Measurements from ENCODE around the gene ESAM. TPM values are rescaled to one million over a fixed set of nuclear protein-coding genes. Genes with fewer than 3 reads are reported as not detected.

The ESAM gene
- total RNA-seq, 1 experiment from 2014 or later: 10.4 TPM

GRCh38 chr11:124788521-124788920 lies 26.4 kb upstream of the ESAM start:
- intact Hi-C loops (cut with micrococcal nuclease): no loop called here

DNA sequence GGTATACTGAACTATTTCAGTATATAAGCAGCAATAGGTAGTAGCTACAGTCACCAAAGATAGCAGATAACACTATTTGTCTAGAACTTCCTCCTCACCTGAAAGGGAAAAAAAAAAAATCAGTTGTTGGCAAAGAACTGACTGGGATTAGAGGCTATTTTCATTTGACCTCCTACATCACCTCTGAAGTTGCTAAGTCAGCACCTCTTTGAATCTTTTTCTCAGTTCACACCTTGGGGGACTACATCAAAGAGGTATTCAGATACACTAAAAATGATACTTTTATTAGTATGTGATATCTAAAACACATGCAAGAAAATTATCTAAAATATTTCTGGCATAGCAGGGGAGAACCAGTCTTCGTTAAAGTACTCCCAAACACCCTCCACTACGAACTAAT lies 22.0 kb upstream of the ESAM start:
- TF ChIP-seq EZH2 (IDR thresholded peaks at IDR 0.05; ENCODE audit: low read length, unreplicated experiment) (no peak), EZH2phosphoT487 (IDR thresholded peaks at IDR 0.05; ENCODE audit: borderline replicate concordance, low read length) (no peak), CTCF (conservative IDR thresholded peaks at IDR 0.05; ENCODE audit: low read depth, low read length) (no peak)
- no peaks in the 10 kb centered on the region for H3K4me1 ChIP-seq (ENCODE audit: insufficient read depth, low read length)
- DNase-seq: no peak
- no peak overlapping the region for H3K4me2 ChIP-seq (ENCODE audit: low read length)
- CTCF ChIA-PET: no interaction called here
- H3K9ac ChIP-seq (ENCODE audit: low read length): no peak overlapping the region
- H3K36me3 ChIP-seq (ENCODE audit: low read depth, low read length): no peaks in the 10 kb centered on the region
- no peaks in the 10 kb centered on the region for H3F3A ChIP-seq (ENCODE audit: low read length, unreplicated experiment)
- POLR2A ChIA-PET (ENCODE audit: unreplicated experiment): no interaction called here
- H3K27ac ChIP-seq (ENCODE audit: low read length): no peak overlapping the region
- no peaks in the 10 kb centered on the region for H3K9me2 ChIP-seq (replicated peaks; ENCODE audit: low read length)
- no peak overlapping the region for H3K4me3 ChIP-seq (ENCODE audit: low read length)
- BruUV-seq (replicated peaks): no TSS peak
- H2AFZ ChIP-seq (ENCODE audit: low read length): no peak overlapping the region
- H4K20me1 ChIP-seq (ENCODE audit: low read length): peaks cover 6% of the 10 kb centered on the region; the same call in 1 of the 2 replicates
- no peaks in the 10 kb centered on the region for H3K9me3 ChIP-seq (ENCODE audit: low read length)
- H3K27me3 ChIP-seq (ENCODE audit: low read length): no peaks in the 10 kb centered on the region
- ATAC-seq: no peak
- H3K79me2 ChIP-seq (ENCODE audit: low read length): peaks cover 53% of the 10 kb centered on the region
- intact Hi-C loops (cut with micrococcal nuclease): no loop called here

More at GRCh38 chr11:124788521-124788920, 26.4 kb upstream of the ESAM start:
- no peaks in the 10 kb centered on the region for H3K9me3 ChIP-seq (ENCODE audit: low read length)
- H3K36me3 ChIP-seq (ENCODE audit: low read depth, low read length): no peaks in the 10 kb centered on the region
- peaks cover 98% of the 10 kb centered on the region for H3K79me2 ChIP-seq (ENCODE audit: low read length)
- peaks cover 17% of the 10 kb centered on the region for H3K4me1 ChIP-seq (ENCODE audit: insufficient read depth, low read length)
- no peak overlapping the region for H3K4me3 ChIP-seq (ENCODE audit: low read length)
- H3K9me2 ChIP-seq (replicated peaks; ENCODE audit: low read length): no peaks in the 10 kb centered on the region
- POLR2A ChIA-PET (ENCODE audit: unreplicated experiment): no interaction called here
- H3K9ac ChIP-seq (ENCODE audit: low read length): no peak overlapping the region
- TF ChIP-seq EZH2 (IDR thresholded peaks at IDR 0.05; ENCODE audit: low read length, unreplicated experiment): no peak
- TF ChIP-seq CTCF (conservative IDR thresholded peaks at IDR 0.05; ENCODE audit: low read depth, low read length): no peak
- no peak for TF ChIP-seq EZH2phosphoT487 (IDR thresholded peaks at IDR 0.05; ENCODE audit: borderline replicate concordance, low read length)
- ATAC-seq (peak; percentile 13), DNase-seq (no peak)
- H3K4me2 ChIP-seq (ENCODE audit: low read length): no peak overlapping the region
- no peaks in the 10 kb centered on the region for H3K27me3 ChIP-seq (ENCODE audit: low read length)
- BruUV-seq (replicated peaks): no TSS peak
- peaks cover 47% of the 10 kb centered on the region for H4K20me1 ChIP-seq (ENCODE audit: low read length)
- no peak overlapping the region for H3K27ac ChIP-seq (ENCODE audit: low read length)
- CTCF ChIA-PET: no interaction called here
- H2AFZ ChIP-seq (ENCODE audit: low read length): no peak overlapping the region
- no peaks in the 10 kb centered on the region for H3F3A ChIP-seq (ENCODE audit: low read length, unreplicated experiment)

DNA sequence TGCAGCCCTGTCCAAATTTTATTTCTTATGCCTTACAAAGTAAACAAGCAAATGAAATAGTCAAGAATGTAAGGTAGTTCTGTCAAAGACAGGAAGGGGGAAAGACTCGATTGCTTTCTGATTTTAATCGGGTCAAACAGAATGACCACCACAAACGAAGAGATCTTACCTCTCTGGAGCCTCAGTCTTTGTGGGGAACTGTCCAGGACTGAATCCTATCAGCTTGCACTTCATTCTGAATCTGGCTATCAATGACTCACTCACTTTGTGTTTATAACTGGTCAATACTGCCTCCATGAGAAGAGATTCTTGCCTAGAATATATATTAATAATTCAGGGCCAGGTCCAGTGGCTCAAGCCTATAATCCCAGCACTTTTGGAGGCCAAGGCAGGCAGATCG lies 20.9 kb upstream of the ESAM start:
- ATAC-seq: no peak
- POLR2A ChIA-PET (ENCODE audit: unreplicated experiment): no interaction called here
- CTCF ChIA-PET: interaction anchor here (0.9 kb wide), 1 partner anchor 54 kb away, joined by 4 read pairs; no protein-coding TSS in a partner anchor
- H3K9me3 ChIP-seq (ENCODE audit: low read length): no peaks in the 10 kb centered on the region
- no peaks in the 10 kb centered on the region for H3K9me2 ChIP-seq (replicated peaks; ENCODE audit: low read length)
- no peak overlapping the region for H3K27ac ChIP-seq (ENCODE audit: low read length)
- no peak overlapping the region for H2AFZ ChIP-seq (ENCODE audit: low read length)
- H3K27me3 ChIP-seq (ENCODE audit: low read length): no peaks in the 10 kb centered on the region
- intact Hi-C loops (cut with micrococcal nuclease): no loop called here
- no peak for TF ChIP-seq EZH2 (IDR thresholded peaks at IDR 0.05; ENCODE audit: low read length, unreplicated experiment)
- no peak for TF ChIP-seq EZH2phosphoT487 (IDR thresholded peaks at IDR 0.05; ENCODE audit: borderline replicate concordance, low read length)
- no peak for TF ChIP-seq CTCF (conservative IDR thresholded peaks at IDR 0.05; ENCODE audit: low read depth, low read length)
- no peaks in the 10 kb centered on the region for H3F3A ChIP-seq (ENCODE audit: low read length, unreplicated experiment)
- BruUV-seq (replicated peaks): no TSS peak
- no peak overlapping the region for H3K4me2 ChIP-seq (ENCODE audit: low read length)
- H3K36me3 ChIP-seq (ENCODE audit: low read depth, low read length): no peaks in the 10 kb centered on the region
- peaks cover 45% of the 10 kb centered on the region for H3K79me2 ChIP-seq (ENCODE audit: low read length)
- no peak overlapping the region for H3K9ac ChIP-seq (ENCODE audit: low read length)
- H3K4me3 ChIP-seq (ENCODE audit: low read length): no peak overlapping the region
- peaks cover 3% of the 10 kb centered on the region; the same call in 1 of the 2 replicates for H4K20me1 ChIP-seq (ENCODE audit: low read length)
- no peaks in the 10 kb centered on the region for H3K4me1 ChIP-seq (ENCODE audit: insufficient read depth, low read length)
- no peak for DNase-seq

Measured in PC-3 (cell line).